ENCODE results near the gene SCFD2.
"Not testable (repeated sequence)": the region's sequence is repeated elsewhere in the genome, so short reads cannot be mapped to it uniquely, and the experiment has no call there.

The SCFD2 gene

GRCh38 chr4:53186714-53187358, 179.0 kb downstream of the SCFD2 start:
- no peak for DNase-seq (ENCODE audit: low read depth)

GRCh38 chr4:53185869-53186585, 179.8 kb downstream of the SCFD2 start:
- no peak for DNase-seq (ENCODE audit: low read depth)

GRCh38 chr4:53183754-53184153, 182.1 kb downstream of the SCFD2 start:
- no peak for DNase-seq (ENCODE audit: low read depth)

- DNase-seq (ENCODE audit: low read depth), result not testable (repeated sequence)
Measured at GRCh38 chr4:53177751-53178150, 188.1 kb downstream of the SCFD2 start.

GRCh38 chr4:53175640-53176039, 190.2 kb downstream of the SCFD2 start:
- DNase-seq (ENCODE audit: low read depth), result no peak

- DNase-seq (ENCODE audit: low read depth), result no peak
Measured at GRCh38 chr4:53174823-53175222, 191.0 kb downstream of the SCFD2 start.

GRCh38 chr4:53173576-53173975, 192.3 kb downstream of the SCFD2 start:
- DNase-seq (ENCODE audit: low read depth), result no peak

- no peak for DNase-seq (ENCODE audit: low read depth)
Measured at GRCh38 chr4:53171797-53172196, 194.1 kb downstream of the SCFD2 start.

- no peak for DNase-seq (ENCODE audit: low read depth)
Measured at GRCh38 chr4:53169695-53170617, 195.9 kb downstream of the SCFD2 start.

GRCh38 chr4:53168228-53168627, 197.6 kb downstream of the SCFD2 start:
- DNase-seq (ENCODE audit: low read depth), result no peak

- DNase-seq (ENCODE audit: low read depth), result no peak
Measured at GRCh38 chr4:53162969-53163368, 202.9 kb downstream of the SCFD2 start.

GRCh38 chr4:53161787-53162433, 204.0 kb downstream of the SCFD2 start:
- DNase-seq (ENCODE audit: low read depth), result no peak

- no peak for DNase-seq (ENCODE audit: low read depth)
Measured at GRCh38 chr4:53161051-53161786, 204.6 kb downstream of the SCFD2 start.

- no peak for DNase-seq (ENCODE audit: low read depth)
Measured at GRCh38 chr4:53156896-53157295, 209.0 kb downstream of the SCFD2 start.

GRCh38 chr4:53152467-53152866, 213.4 kb downstream of the SCFD2 start:
- no peak for DNase-seq (ENCODE audit: low read depth)

- DNase-seq (ENCODE audit: low read depth), result no peak
Measured at GRCh38 chr4:53151489-53151788, 214.4 kb downstream of the SCFD2 start.

- DNase-seq (ENCODE audit: low read depth), result no peak
Measured at GRCh38 chr4:53150631-53151488, 215.0 kb downstream of the SCFD2 start.

GRCh38 chr4:53147711-53148110, 218.2 kb downstream of the SCFD2 start:
- no peak for DNase-seq (ENCODE audit: low read depth)

- DNase-seq (ENCODE audit: low read depth), result no peak
Measured at GRCh38 chr4:53147197-53147596, 218.7 kb downstream of the SCFD2 start.

GRCh38 chr4:53141308-53141707, 224.6 kb downstream of the SCFD2 start:
- no peak for DNase-seq (ENCODE audit: low read depth)

- not testable (repeated sequence) for DNase-seq (ENCODE audit: low read depth)
Measured at GRCh38 chr4:53139256-53139655, 226.6 kb downstream of the SCFD2 start.

All from activated T-helper 9 cell treated with anti-CD3 and anti-CD28 coated beads, Interleukin-2, amount 50 U/mL, for 16 hours (primary cell).